ACC112 (cell line): ENCODE data around the gene NSD2.

Experiments used
- H2AFZ ChIP-seq: fragments of 200-600 bp; sonication (generic); one replicate; pipeline ENCODE4 v1.6.0; 2017; ENCODE audit warnings: antibody characterized with exemption, low read length; ENCODE audit not compliant: unreplicated experiment
- H3K27ac ChIP-seq: fragments of 200-600 bp; sonication (generic); 2 replicates; pipeline ENCODE4 v1.5.1; 2014; ENCODE audit warnings: low read depth, mild to moderate bottlenecking, antibody characterized with exemption, low read length, moderate library complexity
- H3K27me3 ChIP-seq: fragments of 200-600 bp; sonication (generic); 2 replicates; pipeline ENCODE4 v1.6.1; 2014; ENCODE audit warnings: mild to moderate bottlenecking, antibody characterized with exemption, low read length, moderate library complexity, mixed read lengths; ENCODE audit not compliant: insufficient read depth
- H3K36me3 ChIP-seq: fragments of 200-600 bp; sonication (generic); 2 replicates; pipeline ENCODE4 v1.6.1; 2016; ENCODE audit warnings: mild to moderate bottlenecking, antibody characterized with exemption, low read length, moderate library complexity, mixed read lengths; ENCODE audit not compliant: insufficient read depth
- H3K4me1 ChIP-seq: fragments of 200-600 bp; sonication (generic); one replicate; pipeline ENCODE4 v1.6.1; 2016; ENCODE audit warnings: low read length, mixed read lengths; ENCODE audit not compliant: insufficient read depth, unreplicated experiment, control insufficient read depth
- H3K4me3 ChIP-seq: fragments of 200-600 bp; sonication (generic); 2 replicates; pipeline ENCODE4 v1.5.1; 2014; ENCODE audit warnings: mild to moderate bottlenecking, low read depth, low read length
- H3K79me2 ChIP-seq: fragments of 200-600 bp; sonication (generic); one replicate; pipeline ENCODE4 v1.6.0; 2016; ENCODE audit warnings: low read length; ENCODE audit not compliant: control insufficient read depth, unreplicated experiment, insufficient read depth

Gene NSD2

DNA sequence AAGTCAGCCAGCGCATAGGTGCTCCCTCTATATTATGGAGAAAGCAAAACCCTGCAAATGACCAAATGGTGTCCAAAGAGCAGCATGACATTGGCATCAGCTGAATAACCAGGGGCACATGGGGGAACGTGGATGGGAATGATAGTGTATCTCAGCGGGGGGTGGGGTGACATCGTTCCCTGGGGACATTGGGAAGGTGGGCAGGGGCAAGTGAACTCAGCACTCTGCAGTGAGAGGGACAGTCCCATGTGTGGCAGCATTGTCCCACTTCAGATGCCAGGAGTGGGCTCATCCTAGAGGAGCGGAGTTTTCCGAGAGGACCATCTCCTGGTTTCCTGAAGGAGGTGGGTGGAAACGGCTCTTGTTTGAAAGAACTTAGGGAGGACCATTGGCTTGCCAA, 72.7 kb downstream of the NSD2 start:
- Histone ChIP-seq H3K36me3 (peaks cover 26% of the 10 kb centered on the region), H3K27me3 (no peaks in the 10 kb centered on the region), H3K27ac (no peak overlapping the region), H3K4me1 (peaks cover 23% of the 10 kb centered on the region), H2AFZ (no peak overlapping the region), H3K79me2 (peaks cover 25% of the 10 kb centered on the region), H3K4me3 (no peak overlapping the region)

DNA sequence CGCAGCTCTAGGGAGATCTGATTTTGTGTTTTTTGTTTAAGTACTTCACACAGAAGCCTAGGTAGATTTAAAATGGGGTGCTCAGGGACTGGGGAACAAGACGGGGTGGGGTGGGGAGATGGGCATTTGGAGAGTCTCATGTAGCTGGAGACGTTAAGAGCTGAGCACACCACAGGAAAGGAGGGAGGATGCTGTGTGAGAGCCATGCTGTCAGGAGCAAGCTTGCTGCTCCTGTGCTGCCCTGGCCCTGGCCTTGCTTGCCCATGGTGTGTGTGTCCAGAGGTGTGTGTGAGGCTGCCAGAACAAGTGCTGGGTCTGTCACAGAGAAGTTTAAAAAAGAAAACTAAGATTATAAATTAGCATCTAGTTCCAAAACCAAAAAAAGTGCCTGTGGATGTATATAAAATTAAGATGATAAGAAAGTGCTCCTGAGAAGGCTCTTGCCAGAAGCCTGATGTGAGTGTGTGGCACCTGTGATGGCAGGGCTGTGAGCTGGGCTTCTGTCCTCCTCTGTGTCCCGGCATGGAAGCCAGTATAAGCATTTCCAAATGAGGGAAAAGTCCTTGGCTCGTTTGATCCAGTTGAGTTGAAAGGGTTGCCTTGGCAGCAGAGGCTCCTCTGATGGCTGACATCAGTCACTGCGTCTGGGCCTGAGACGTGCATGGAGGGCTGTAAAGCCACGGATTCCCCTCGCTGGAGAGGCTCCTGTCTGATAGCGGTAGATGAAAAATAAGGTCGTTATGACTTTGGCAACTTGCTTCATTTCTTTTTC, 74.1 kb downstream of the NSD2 start:
- peaks cover 26% of the 10 kb centered on the region for H3K36me3 ChIP-seq
- H3K4me1 ChIP-seq, result peaks cover 10% of the 10 kb centered on the region
- H2AFZ ChIP-seq, result no peak overlapping the region
- no peaks in the 10 kb centered on the region for H3K27me3 ChIP-seq
- no peak overlapping the region for H3K4me3 ChIP-seq
- peaks cover 25% of the 10 kb centered on the region for H3K79me2 ChIP-seq
- no peak overlapping the region for H3K27ac ChIP-seq

DNA sequence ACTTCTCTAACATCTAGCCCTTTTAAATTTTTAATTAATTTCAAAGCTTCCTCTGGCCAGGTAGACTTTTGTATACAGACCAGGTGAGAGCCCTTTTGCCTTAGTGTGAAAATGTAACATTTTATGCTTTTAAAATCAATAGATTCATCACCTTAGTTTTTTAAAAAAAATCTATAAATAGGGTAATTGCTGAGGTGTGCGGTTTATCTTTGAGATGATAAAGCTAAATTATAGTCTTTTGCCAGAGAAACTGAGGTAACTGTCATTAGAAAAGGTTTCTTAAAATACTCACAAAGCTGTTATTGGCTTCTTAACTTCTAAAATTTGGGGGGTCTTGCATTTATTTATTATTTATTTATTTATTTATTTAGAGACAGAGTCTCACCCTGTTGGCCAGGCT, 74.7 kb downstream of the NSD2 start:
- Histone ChIP-seq H3K79me2 (peaks cover 22% of the 10 kb centered on the region), H3K27ac (no peak overlapping the region), H3K4me3 (no peak overlapping the region), H2AFZ (no peak overlapping the region), H3K4me1 (peaks cover 4% of the 10 kb centered on the region), H3K27me3 (no peaks in the 10 kb centered on the region), H3K36me3 (peaks cover 30% of the 10 kb centered on the region)

DNA sequence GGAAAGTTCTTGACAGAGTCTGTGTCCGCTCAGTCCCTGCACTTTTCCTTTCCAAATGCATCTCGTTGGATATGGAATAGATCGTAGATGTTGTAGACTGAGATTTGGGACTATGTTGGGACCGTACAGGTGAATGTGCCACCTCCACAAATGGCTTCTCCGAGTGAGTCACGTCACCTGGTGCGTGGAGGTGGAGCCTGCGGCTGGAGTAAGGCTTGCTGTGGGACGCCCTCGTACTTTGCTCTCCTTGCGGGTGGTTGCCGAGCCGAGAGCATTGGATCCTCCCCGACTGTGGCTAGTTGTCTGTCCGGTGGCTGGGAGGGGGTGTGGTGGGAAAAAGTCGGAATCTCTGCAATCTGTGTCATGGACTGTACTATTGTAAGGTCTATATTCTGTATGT, 77.0 kb downstream of the NSD2 start:
- Histone ChIP-seq H3K4me3 (no peak overlapping the region), H3K27ac (no peak overlapping the region), H3K4me1 (no peaks in the 10 kb centered on the region), H3K79me2 (peaks cover 13% of the 10 kb centered on the region), H2AFZ (no peak overlapping the region), H3K27me3 (no peaks in the 10 kb centered on the region), H3K36me3 (peaks cover 19% of the 10 kb centered on the region)

DNA sequence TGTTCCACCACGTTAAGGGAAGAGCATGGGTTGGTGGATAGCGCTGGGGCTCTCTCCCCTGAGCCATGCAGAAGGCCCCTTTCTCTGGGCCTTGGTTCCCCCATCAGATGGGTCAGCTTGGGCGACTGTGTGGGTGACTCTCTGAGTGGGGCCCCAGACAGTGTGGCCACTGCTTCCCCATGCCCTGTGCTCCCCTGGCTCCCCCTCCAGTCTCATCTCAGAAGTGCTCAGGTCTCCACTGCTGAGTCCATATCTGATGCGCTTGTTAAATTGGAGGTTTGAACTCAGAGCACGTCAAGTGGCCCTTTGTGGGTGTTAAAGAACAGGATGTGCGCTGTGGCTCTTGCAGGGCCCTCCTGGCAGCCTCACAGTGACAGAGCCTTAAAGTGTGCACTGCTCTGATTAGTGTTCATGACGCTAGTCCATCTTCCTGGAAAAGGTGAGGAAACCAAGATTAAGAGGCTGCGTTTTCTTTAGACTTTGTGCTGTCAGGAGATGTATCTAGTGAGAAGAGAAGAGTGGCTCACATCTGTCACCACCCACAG, 77.8 kb downstream of the NSD2 start:
- Histone ChIP-seq H3K4me1 (no peaks in the 10 kb centered on the region), H2AFZ (no peak overlapping the region), H3K27me3 (no peaks in the 10 kb centered on the region), H3K79me2 (peaks cover 9% of the 10 kb centered on the region), H3K27ac (no peak overlapping the region), H3K4me3 (no peak overlapping the region), H3K36me3 (peaks cover 17% of the 10 kb centered on the region)

DNA sequence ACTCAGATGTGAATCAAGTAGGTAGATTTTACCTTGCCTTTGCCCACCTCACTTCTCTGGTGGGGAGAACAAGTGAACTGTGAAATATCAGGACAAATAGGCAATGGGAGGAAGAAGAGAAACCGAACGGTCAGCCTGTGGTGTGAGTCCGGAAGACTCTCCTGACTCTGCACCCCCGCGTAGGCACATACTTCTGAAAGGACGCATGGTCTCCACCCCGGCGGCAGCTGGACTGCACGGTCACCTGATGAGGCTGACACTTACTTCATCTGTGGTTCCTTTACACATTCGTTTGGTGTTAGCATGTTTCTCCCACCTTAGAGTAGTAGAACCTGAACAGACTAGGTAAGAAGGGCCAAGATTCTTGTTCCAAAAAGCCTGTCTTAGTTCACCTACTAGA, 79.2 kb downstream of the NSD2 start:
- Histone ChIP-seq H2AFZ (no peak overlapping the region), H3K4me1 (no peaks in the 10 kb centered on the region), H3K79me2 (peaks cover 5% of the 10 kb centered on the region), H3K27ac (no peak overlapping the region), H3K36me3 (peaks cover 23% of the 10 kb centered on the region), H3K4me3 (no peak overlapping the region), H3K27me3 (no peaks in the 10 kb centered on the region)

DNA sequence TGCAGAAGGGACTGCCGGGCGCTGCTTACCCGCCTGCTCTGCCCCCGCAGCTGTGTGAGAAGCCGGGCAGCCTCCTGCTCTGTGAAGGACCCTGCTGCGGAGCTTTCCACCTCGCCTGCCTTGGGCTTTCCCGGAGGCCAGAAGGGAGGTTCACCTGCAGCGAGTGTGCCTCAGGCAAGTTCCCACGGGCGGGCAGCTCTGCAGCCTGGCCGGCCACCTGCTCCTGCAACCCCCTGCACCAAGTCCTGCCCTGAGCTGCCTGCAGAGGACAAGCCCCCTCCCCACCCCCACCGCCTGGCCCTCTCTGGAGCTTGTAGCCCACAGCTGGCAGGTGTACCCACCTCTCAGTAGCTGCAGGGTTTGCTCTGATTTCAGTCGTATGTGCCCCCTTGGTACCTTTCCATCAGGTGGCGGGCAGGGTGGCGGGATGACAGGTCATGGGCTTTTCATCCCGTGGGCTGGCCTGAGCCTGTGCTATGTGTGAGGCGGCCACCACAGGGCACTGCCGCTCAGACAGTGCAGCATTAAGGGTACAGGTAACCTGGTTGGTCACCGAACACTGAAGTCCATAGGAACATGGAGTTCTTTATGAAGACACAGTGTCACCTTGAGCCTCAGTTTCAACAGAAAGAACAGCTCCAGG, 81.0 kb downstream of the NSD2 start:
- Histone ChIP-seq H3K4me1 (no peaks in the 10 kb centered on the region), H3K36me3 (peaks cover 29% of the 10 kb centered on the region), H3K4me3 (no peak overlapping the region), H2AFZ (no peak overlapping the region), H3K79me2 (no peaks in the 10 kb centered on the region), H3K27ac (no peak overlapping the region), H3K27me3 (no peaks in the 10 kb centered on the region)

DNA sequence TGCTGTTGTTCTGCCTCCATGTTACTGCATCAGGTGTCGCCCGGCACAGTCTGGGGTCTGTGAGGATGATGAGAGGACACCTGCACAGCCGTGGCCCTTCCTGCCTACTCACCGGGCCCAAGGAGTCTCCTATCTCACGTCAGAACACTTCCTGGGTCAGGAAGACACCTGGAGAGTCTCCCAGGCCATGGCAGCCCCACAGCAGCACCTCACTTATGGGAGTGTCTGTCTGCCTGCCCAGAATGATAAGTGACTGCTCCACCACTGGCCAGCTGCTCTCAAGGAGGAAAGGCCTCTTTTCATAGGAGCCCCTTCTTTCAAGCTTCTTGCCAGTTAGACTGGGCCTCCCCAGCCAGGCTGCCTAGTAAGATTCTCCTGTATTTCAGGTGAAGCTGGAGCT, 81.5 kb downstream of the NSD2 start:
- H3K79me2 ChIP-seq, result no peaks in the 10 kb centered on the region
- no peaks in the 10 kb centered on the region for H3K4me1 ChIP-seq
- H3K4me3 ChIP-seq, result no peak overlapping the region
- H3K27me3 ChIP-seq, result no peaks in the 10 kb centered on the region
- no peak overlapping the region for H3K27ac ChIP-seq
- H2AFZ ChIP-seq, result no peak overlapping the region
- H3K36me3 ChIP-seq, result peaks cover 29% of the 10 kb centered on the region

DNA sequence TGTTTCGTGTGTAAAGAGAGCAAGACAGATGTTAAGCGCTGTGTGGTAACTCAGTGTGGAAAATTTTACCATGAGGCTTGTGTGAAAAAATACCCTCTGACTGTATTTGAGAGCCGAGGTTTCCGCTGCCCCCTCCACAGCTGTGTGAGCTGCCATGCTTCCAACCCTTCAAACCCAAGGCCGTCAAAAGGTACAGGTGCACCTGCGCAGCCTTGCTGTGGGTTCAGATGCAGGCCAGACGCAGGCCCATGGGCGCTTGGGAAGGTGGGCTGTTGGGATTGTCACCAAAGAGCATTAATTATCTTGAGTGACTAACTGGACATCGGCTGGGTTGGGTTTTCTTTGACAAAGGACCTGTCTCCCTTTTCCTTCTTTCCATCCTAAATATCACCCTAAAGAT, 82.1 kb downstream of the NSD2 start:
- H3K79me2 ChIP-seq, result no peaks in the 10 kb centered on the region
- no peak overlapping the region for H3K27ac ChIP-seq
- H3K36me3 ChIP-seq, result peaks cover 33% of the 10 kb centered on the region; the same call in 1 of the 2 replicates
- no peaks in the 10 kb centered on the region for H3K27me3 ChIP-seq
- H3K4me3 ChIP-seq, result no peak overlapping the region
- H2AFZ ChIP-seq, result no peak overlapping the region
- no peaks in the 10 kb centered on the region for H3K4me1 ChIP-seq

DNA sequence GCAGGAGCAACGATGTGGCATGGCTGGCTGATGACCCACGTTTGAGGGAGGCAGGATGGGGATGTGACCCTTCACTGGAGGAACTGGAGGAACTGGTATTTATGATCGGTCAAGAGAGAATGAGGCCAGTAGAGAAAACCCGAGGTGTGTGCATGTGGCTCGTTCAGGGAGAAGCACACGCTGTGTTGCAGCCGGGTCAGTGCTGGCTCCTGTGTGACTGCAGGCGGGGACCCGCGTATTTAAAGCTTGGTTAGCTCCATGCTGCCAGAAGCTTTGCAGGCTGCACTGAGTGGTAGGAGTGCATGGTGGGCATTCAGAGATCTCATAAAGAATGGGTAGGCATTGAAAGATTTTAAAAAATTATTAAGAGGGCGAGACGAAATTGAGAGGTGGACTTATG, 85.4 kb downstream of the NSD2 start:
- Histone ChIP-seq H3K27ac (no peak overlapping the region), H3K27me3 (no peaks in the 10 kb centered on the region), H3K4me3 (no peak overlapping the region), H2AFZ (no peak overlapping the region), H3K36me3 (peaks cover 33% of the 10 kb centered on the region; the same call in 1 of the 2 replicates), H3K79me2 (peaks cover 2% of the 10 kb centered on the region), H3K4me1 (no peaks in the 10 kb centered on the region)
